K562 (cell line): ENCODE measurements around the gene MRPL28.

ENCODE experiments used
- EGR1 ChIP-seq: fragments of 450-650 bp; conservative IDR thresholded peaks from 2 replicates; pipeline ENCODE4 v1.6.1; 2017; ENCODE audit warnings: mild to moderate bottlenecking
- ESRRA ChIP-seq: fragments of 450-650 bp; IDR thresholded peaks from 2 replicates; pipeline ENCODE4 v1.6.1; 2014; ENCODE audit warnings: low read depth, mild to moderate bottlenecking, moderate library complexity, borderline replicate concordance
- NFIX ChIP-seq: fragments of 250-450 bp; sonication (Bioruptor Pico); IDR thresholded peaks from 2 replicates; pipeline ENCODE4 v1.4.0; 2020; ENCODE audit warnings: low read depth, mild to moderate bottlenecking, moderate library complexity
- NRF1 ChIP-seq, 2 experiments: fragments of 450-650 bp; IDR thresholded peaks in 1 of 2; conservative IDR thresholded peaks in 1 of 2; 2 replicates each; pipeline ENCODE4 v1.6.1; 2014; ENCODE audit warnings: mild to moderate bottlenecking in 2 of 2
- POLR2A ChIP-seq: fragments of 450-650 bp; conservative IDR thresholded peaks from 2 replicates; pipeline ENCODE4 v1.6.1; 2016
- YY1 ChIP-seq, 3 experiments: IDR thresholded peaks; 2 replicates each; pipeline ENCODE4 v1.6.1; 2011; ENCODE audit warnings: low read length in 2 of 3, mild to moderate bottlenecking in 2 of 3, moderate library complexity in 2 of 3, borderline replicate concordance in 1 of 3, control low read depth in 1 of 3, low read depth in 1 of 3; ENCODE audit not compliant: insufficient read depth in 3 of 3, insufficient replicate concordance in 2 of 3, control insufficient read depth in 1 of 3, insufficient read length in 1 of 3; ENCODE audit errors: extremely low read depth in 1 of 3
- ZFX ChIP-seq: sonication (generic); formaldehyde crosslinking; IDR thresholded peaks from 2 replicates; pipeline ENCODE4 v1.8.0; 2022; ENCODE audit warnings: mild to moderate bottlenecking, missing genetic modification reagents, moderate library complexity
- TF ChIP-seq, protein P1 (sequence below), 3 experiments: fragments of 200-800 bp in 1 of 3; fragments of 250-450 bp in 1 of 3; fragments of 450-650 bp in 1 of 3; sonication (Bioruptor Pico) in 1 of 3; sonication (Bioruptor generic) in 1 of 3; formaldehyde crosslinking in 1 of 3; IDR thresholded peaks; 2 replicates each; pipeline versions ENCODE4 v1.6.1 to v1.8.0; 2016 to 2022; ENCODE audit warnings: mild to moderate bottlenecking in 2 of 3, missing genetic modification characterization in 2 of 3, missing compliant biosample characterization in 1 of 3, moderate library complexity in 1 of 3
- TF ChIP-seq, protein P2 (sequence below): fragments of 450-650 bp; IDR thresholded peaks from 2 replicates; pipeline ENCODE4 v1.7.1; 2018; ENCODE audit warnings: mild to moderate bottlenecking, low read depth; ENCODE audit not compliant: partially characterized antibody
- TF ChIP-seq, protein P3 (sequence below): fragments of 450-650 bp; conservative IDR thresholded peaks from 2 replicates; pipeline ENCODE4 v1.6.1; 2016; ENCODE audit warnings: missing genetic modification characterization, low read depth, mild to moderate bottlenecking, missing compliant biosample characterization, moderate library complexity
- TF ChIP-seq, protein P4 (sequence below), 3 experiments: IDR thresholded peaks in 2 of 3; conservative IDR thresholded peaks in 1 of 3; 2 replicates each; pipeline ENCODE4 v1.5.1; 2011 to 2012; ENCODE audit warnings: low read length in 3 of 3, mild to moderate bottlenecking in 3 of 3, control low read depth in 2 of 3, improper control_type of control experiment in 1 of 3, inconsistent platforms in 1 of 3, low read depth in 1 of 3, mixed read lengths in 1 of 3, moderate library complexity in 1 of 3; ENCODE audit not compliant: insufficient read depth in 2 of 3

DNA sequence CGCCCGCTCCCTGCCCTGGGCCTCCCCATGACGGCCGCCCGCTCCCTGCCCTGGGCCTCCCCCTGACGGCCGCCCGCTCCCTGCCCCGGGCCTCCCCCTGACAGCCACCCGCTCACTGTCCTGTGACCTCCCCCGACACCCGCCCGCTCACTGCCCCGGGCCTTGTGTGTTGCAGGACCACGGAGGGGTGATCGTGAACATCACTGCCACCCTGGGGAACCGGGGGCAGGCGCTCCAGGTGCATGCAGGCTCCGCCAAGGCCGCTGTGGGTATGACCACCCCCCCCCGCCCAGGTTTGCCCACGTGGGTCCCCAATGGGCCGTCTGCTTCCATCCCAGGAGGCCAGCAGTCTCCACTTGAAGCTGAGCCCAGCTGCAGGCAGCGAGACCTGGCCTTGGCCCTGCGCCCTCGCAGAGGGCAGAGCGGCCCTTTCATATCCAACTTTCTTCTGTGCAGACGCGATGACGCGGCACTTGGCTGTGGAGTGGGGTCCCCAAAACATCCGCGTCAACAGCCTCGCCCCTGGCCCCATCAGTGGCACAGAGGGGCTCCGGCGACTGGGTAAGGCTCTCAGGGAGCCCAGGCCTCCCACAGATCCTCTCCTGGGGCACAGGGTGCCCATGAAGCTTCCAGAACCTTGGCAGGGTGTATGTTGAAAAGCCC, 40.3 kb upstream of the MRPL28 start:
- TF ChIP-seq, protein P1, sequence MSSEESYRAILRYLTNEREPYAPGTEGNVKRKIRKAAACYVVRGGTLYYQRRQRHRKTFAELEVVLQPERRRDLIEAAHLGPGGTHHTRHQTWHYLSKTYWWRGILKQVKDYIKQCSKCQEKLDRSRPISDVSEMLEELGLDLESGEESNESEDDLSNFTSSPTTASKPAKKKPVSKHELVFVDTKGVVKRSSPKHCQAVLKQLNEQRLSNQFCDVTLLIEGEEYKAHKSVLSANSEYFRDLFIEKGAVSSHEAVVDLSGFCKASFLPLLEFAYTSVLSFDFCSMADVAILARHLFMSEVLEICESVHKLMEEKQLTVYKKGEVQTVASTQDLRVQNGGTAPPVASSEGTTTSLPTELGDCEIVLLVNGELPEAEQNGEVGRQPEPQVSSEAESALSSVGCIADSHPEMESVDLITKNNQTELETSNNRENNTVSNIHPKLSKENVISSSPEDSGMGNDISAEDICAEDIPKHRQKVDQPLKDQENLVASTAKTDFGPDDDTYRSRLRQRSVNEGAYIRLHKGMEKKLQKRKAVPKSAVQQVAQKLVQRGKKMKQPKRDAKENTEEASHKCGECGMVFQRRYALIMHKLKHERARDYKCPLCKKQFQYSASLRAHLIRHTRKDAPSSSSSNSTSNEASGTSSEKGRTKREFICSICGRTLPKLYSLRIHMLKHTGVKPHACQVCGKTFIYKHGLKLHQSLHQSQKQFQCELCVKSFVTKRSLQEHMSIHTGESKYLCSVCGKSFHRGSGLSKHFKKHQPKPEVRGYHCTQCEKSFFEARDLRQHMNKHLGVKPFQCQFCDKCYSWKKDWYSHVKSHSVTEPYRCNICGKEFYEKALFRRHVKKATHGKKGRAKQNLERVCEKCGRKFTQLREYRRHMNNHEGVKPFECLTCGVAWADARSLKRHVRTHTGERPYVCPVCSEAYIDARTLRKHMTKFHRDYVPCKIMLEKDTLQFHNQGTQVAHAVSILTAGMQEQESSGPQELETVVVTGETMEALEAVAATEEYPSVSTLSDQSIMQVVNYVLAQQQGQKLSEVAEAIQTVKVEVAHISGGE (CRISPR knock-in tag; IDR thresholded peaks at IDR 0.05): no peak
- TF ChIP-seq NRF1 (conservative IDR thresholded peaks at IDR 0.05 in 1 of 2, IDR thresholded peaks at IDR 0.05 in 1 of 2): no peak
- TF ChIP-seq ESRRA: no peak
- TF ChIP-seq NFIX (CRISPR knock-in tag): no peak
- TF ChIP-seq, protein P2, sequence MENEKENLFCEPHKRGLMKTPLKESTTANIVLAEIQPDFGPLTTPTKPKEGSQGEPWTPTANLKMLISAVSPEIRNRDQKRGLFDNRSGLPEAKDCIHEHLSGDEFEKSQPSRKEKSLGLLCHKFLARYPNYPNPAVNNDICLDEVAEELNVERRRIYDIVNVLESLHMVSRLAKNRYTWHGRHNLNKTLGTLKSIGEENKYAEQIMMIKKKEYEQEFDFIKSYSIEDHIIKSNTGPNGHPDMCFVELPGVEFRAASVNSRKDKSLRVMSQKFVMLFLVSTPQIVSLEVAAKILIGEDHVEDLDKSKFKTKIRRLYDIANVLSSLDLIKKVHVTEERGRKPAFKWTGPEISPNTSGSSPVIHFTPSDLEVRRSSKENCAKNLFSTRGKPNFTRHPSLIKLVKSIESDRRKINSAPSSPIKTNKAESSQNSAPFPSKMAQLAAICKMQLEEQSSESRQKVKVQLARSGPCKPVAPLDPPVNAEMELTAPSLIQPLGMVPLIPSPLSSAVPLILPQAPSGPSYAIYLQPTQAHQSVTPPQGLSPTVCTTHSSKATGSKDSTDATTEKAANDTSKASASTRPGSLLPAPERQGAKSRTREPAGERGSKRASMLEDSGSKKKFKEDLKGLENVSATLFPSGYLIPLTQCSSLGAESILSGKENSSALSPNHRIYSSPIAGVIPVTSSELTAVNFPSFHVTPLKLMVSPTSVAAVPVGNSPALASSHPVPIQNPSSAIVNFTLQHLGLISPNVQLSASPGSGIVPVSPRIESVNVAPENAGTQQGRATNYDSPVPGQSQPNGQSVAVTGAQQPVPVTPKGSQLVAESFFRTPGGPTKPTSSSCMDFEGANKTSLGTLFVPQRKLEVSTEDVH: no peak
- no peak for TF ChIP-seq POLR2A
- TF ChIP-seq, protein P3, sequence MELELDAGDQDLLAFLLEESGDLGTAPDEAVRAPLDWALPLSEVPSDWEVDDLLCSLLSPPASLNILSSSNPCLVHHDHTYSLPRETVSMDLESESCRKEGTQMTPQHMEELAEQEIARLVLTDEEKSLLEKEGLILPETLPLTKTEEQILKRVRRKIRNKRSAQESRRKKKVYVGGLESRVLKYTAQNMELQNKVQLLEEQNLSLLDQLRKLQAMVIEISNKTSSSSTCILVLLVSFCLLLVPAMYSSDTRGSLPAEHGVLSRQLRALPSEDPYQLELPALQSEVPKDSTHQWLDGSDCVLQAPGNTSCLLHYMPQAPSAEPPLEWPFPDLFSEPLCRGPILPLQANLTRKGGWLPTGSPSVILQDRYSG: no peak
- TF ChIP-seq, protein P4, sequence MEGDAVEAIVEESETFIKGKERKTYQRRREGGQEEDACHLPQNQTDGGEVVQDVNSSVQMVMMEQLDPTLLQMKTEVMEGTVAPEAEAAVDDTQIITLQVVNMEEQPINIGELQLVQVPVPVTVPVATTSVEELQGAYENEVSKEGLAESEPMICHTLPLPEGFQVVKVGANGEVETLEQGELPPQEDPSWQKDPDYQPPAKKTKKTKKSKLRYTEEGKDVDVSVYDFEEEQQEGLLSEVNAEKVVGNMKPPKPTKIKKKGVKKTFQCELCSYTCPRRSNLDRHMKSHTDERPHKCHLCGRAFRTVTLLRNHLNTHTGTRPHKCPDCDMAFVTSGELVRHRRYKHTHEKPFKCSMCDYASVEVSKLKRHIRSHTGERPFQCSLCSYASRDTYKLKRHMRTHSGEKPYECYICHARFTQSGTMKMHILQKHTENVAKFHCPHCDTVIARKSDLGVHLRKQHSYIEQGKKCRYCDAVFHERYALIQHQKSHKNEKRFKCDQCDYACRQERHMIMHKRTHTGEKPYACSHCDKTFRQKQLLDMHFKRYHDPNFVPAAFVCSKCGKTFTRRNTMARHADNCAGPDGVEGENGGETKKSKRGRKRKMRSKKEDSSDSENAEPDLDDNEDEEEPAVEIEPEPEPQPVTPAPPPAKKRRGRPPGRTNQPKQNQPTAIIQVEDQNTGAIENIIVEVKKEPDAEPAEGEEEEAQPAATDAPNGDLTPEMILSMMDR (IDR thresholded peaks at IDR 0.05 in 2 of 3, conservative IDR thresholded peaks at IDR 0.05 in 1 of 3; ENCODE audit: insufficient read depth in 2 of 3, low read depth in 1 of 3, low read length in 3 of 3): no peak
- TF ChIP-seq EGR1: no peak
- TF ChIP-seq ZFX (CRISPR knock-in tag): no peak
- no peak for TF ChIP-seq YY1 (IDR thresholded peaks at IDR 0.05; ENCODE audit: borderline replicate concordance in 1 of 3, control insufficient read depth in 1 of 3, extremely low read depth in 1 of 3, insufficient read depth in 3 of 3, insufficient read length in 1 of 3, insufficient replicate concordance in 2 of 3, low read depth in 1 of 3, low read length in 2 of 3)
